WTC11 (cell line): ENCODE data around the gene GRM8.

Experiments used
- AFF4 ChIP-seq: sonication (generic); formaldehyde crosslinking; IDR thresholded peaks from 2 replicates; pipeline ENCODE4 v1.8.1; 2023; ENCODE audit warnings: mild to moderate bottlenecking, missing genetic modification reagents, borderline replicate concordance
- ATF2 ChIP-seq: sonication (generic); formaldehyde crosslinking; IDR thresholded peaks from 2 replicates; pipeline ENCODE4 v1.8.1; 2022; ENCODE audit warnings: low read depth, missing genetic modification reagents, borderline replicate concordance
- CREB1 ChIP-seq: sonication (generic); formaldehyde crosslinking; IDR thresholded peaks from 2 replicates; pipeline ENCODE4 v1.8.0; 2023; ENCODE audit warnings: mild to moderate bottlenecking, missing genetic modification reagents
- CREM ChIP-seq: sonication (generic); formaldehyde crosslinking; IDR thresholded peaks from 2 replicates; pipeline ENCODE4 v1.8.1; 2022; ENCODE audit warnings: mild to moderate bottlenecking, missing genetic modification reagents, moderate library complexity
- CTCF ChIP-seq: fragments of 200-600 bp; IDR thresholded peaks from 2 replicates; pipeline ENCODE4 v1.8.0; 2022; ENCODE audit warnings: antibody characterized with exemption
- ETV6 ChIP-seq: sonication (generic); formaldehyde crosslinking; IDR thresholded peaks from 2 replicates; pipeline ENCODE4 v1.8.1; 2022; ENCODE audit warnings: mild to moderate bottlenecking, missing genetic modification reagents
- HMGA2 ChIP-seq: fragments of 250-450 bp; sonication (Bioruptor Pico); IDR thresholded peaks from 2 replicates; pipeline ENCODE4 v1.4.0; 2021; ENCODE audit warnings: mild to moderate bottlenecking, moderate library complexity
- JUN ChIP-seq: sonication (generic); formaldehyde crosslinking; IDR thresholded peaks from 2 replicates; pipeline ENCODE4 v1.8.0; 2023; ENCODE audit warnings: mild to moderate bottlenecking, missing genetic modification reagents
- MAX ChIP-seq: sonication (generic); formaldehyde crosslinking; IDR thresholded peaks from 2 replicates; pipeline ENCODE4 v1.8.0; 2022; ENCODE audit warnings: mild to moderate bottlenecking, missing genetic modification reagents
- NFYB ChIP-seq: sonication (generic); formaldehyde crosslinking; conservative IDR thresholded peaks from 2 replicates; pipeline ENCODE4 v1.8.0; 2022; ENCODE audit warnings: low read depth, missing genetic modification reagents
- NR3C1 ChIP-seq: sonication (generic); formaldehyde crosslinking; conservative IDR thresholded peaks from 2 replicates; pipeline ENCODE4 v1.8.1; 2023; ENCODE audit warnings: low read depth, mild to moderate bottlenecking, missing genetic modification reagents
- PREB ChIP-seq: sonication (generic); formaldehyde crosslinking; IDR thresholded peaks from 2 replicates; pipeline ENCODE4 v1.8.1; 2022; ENCODE audit warnings: mild to moderate bottlenecking, missing genetic modification reagents, moderate library complexity, borderline replicate concordance
- ZNF281 ChIP-seq: sonication (generic); formaldehyde crosslinking; IDR thresholded peaks from 2 replicates; pipeline ENCODE4 v1.8.0; 2023; ENCODE audit warnings: mild to moderate bottlenecking, missing genetic modification reagents
- ZNF396 ChIP-seq: fragments of 250-450 bp; sonication (Bioruptor Pico); IDR thresholded peaks from 2 replicates; pipeline ENCODE4 v1.8.0; 2021; ENCODE audit warnings: mild to moderate bottlenecking, moderate library complexity, borderline replicate concordance

GRCh38 chr7:126635545-126635944, 617.2 kb downstream of the GRM8 start:
- TF ChIP-seq MAX (CRISPR knock-in tag) (no peak), ZNF281 (CRISPR knock-in tag) (no peak), ETV6 (CRISPR knock-in tag) (no peak), CREM (CRISPR knock-in tag) (no peak), CTCF (no peak), JUN (CRISPR knock-in tag) (no peak), HMGA2 (CRISPR knock-in tag) (no peak), NR3C1 (CRISPR knock-in tag) (no peak), NFYB (CRISPR knock-in tag) (no peak), PREB (CRISPR knock-in tag) (no peak), ATF2 (CRISPR knock-in tag) (no peak), ZNF396 (CRISPR knock-in tag) (no peak), AFF4 (CRISPR knock-in tag) (no peak), CREB1 (no peak)
